ENCODE data around the gene DPP8. TPM values are rescaled to one million over a fixed set of nuclear protein-coding genes. Genes with fewer than 3 reads are reported as not detected.
"Not testable (repeated sequence)": the region's sequence is repeated elsewhere in the genome, so short reads cannot be mapped to it uniquely, and the experiment has no call there.

The DPP8 gene
- total RNA-seq, 1 donor from 2014 or later = 8.0 TPM

- ATAC-seq (no peak), DNase-seq (ENCODE audit: low spot score) (no peak)
These were observed 111.0 kb downstream of the DPP8 start for GRCh38 chr15:65406424-65407000.

- ATAC-seq = no peak
These were observed 111.6 kb downstream of the DPP8 start for GRCh38 chr15:65405791-65406423.

GRCh38 chr15:65404186-65404872 lies 113.2 kb downstream of the DPP8 start:
- DNase-seq (ENCODE audit: low spot score) (no peak), ATAC-seq (no peak)

More at GRCh38 chr15:65405791-65406423, 111.6 kb downstream of the DPP8 start:
- DNase-seq (ENCODE audit: low spot score) = no peak

GRCh38 chr15:65402961-65403360 lies 114.5 kb downstream of the DPP8 start:
- ATAC-seq = no peak
- DNase-seq (ENCODE audit: low spot score) = no peak

- ATAC-seq (no peak), DNase-seq (ENCODE audit: low spot score) (no peak)
These were observed 115.8 kb downstream of the DPP8 start for GRCh38 chr15:65401611-65402240.

GRCh38 chr15:65400760-65401610 lies 116.5 kb downstream of the DPP8 start:
- peak; percentile 66 for DNase-seq (ENCODE audit: low spot score)
- ATAC-seq = peak; percentile 96

- ATAC-seq (no peak), DNase-seq (ENCODE audit: low spot score) (no peak)
These were observed 117.5 kb downstream of the DPP8 start for GRCh38 chr15:65399997-65400396.

GRCh38 chr15:65399001-65399706 lies 118.3 kb downstream of the DPP8 start:
- no peak for ATAC-seq
- no peak for DNase-seq (ENCODE audit: low spot score)

GRCh38 chr15:65398486-65398885 lies 119.0 kb downstream of the DPP8 start:
- not testable (repeated sequence) for DNase-seq (ENCODE audit: low spot score); ATAC-seq

GRCh38 chr15:65396965-65397317 lies 120.5 kb downstream of the DPP8 start:
- DNase-seq (ENCODE audit: low spot score) (no peak), ATAC-seq (no peak)

GRCh38 chr15:65396283-65396964 lies 121.1 kb downstream of the DPP8 start:
- ATAC-seq = no peak
- no peak for DNase-seq (ENCODE audit: low spot score)

GRCh38 chr15:65395567-65396202 lies 121.8 kb downstream of the DPP8 start:
- DNase-seq (ENCODE audit: low spot score) (no peak), ATAC-seq (no peak)

GRCh38 chr15:65394936-65395335 lies 122.6 kb downstream of the DPP8 start:
- ATAC-seq (no peak), DNase-seq (ENCODE audit: low spot score) (no peak)

GRCh38 chr15:65394280-65394789 lies 123.2 kb downstream of the DPP8 start:
- ATAC-seq = no peak
- DNase-seq (ENCODE audit: low spot score) = no peak

GRCh38 chr15:65393557-65393956 lies 123.9 kb downstream of the DPP8 start:
- no peak for ATAC-seq
- no peak for DNase-seq (ENCODE audit: low spot score)

- DNase-seq (ENCODE audit: low spot score) (no peak), ATAC-seq (no peak)
These were observed 124.4 kb downstream of the DPP8 start for GRCh38 chr15:65393091-65393490.

All from left lobe of liver (tissue), 2 donors.